Skeletal muscle cell (primary cell): ENCODE results near the gene MRPL51.

Experiments
- DNase-seq: peaks from one replicate; pipeline ENCODE4 v3.0.0-alpha.2; 2010; ENCODE audit warnings: low read depth
- H3K4me3 ChIP-seq: 2 replicates; pipeline ENCODE4 v1.5.1; 2011; ENCODE audit warnings: low read depth, mild to moderate bottlenecking, control low read depth, low read length, moderate library complexity

MRPL51 gene

DNA sequence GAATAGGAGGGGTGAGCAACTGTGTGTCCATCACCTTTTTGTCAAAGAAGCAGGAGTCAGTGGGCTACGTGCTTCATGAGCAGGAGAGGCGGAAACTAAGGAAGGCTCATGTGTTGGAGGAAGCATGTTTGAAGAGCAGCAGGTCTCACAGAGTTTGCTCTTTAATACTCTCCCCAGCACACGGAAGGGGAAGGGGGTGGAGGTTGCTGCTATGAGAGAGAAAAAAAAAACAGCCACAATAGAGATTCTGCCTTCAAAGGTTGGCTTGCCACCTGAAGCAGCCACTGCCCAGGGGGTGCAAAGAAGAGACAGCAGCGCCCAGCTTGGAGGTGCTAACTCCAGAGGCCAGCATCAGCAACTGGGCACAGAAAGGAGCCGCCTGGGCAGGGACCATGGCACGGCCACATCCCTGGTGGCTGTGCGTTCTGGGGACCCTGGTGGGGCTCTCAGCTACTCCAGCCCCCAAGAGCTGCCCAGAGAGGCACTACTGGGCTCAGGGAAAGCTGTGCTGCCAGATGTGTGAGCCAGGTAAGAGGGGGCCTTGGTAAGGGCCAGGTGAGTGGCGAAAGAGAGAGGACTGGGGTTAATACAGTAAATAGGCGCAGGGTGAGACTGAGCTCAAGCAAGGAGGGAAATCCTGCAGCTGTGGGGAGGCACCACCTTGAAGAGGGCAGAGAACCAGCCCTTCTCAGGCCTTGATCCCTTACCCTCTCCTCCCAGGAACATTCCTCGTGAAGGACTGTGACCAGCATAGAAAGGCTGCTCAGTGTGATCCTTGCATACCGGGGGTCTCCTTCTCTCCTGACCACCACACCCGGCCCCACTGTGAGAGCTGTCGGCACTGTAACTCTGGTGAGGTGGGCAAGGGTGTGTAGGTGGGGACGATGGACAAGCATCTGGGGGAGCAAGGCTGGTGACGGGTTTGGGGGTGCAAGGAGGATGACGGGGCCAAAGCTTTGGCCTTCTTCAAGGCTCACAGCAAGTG, 48.1 kb downstream of the MRPL51 start, which contains the start of gene CD27:
TSS of gene CD27 (plus strand) at position 252 of the 985 bp plus-strand sequence. CDS start at position 393, 141 bp downstream.
- H3K4me3 ChIP-seq, result no peak within 1 kb of the TSS
- no peak for DNase-seq

DNA sequence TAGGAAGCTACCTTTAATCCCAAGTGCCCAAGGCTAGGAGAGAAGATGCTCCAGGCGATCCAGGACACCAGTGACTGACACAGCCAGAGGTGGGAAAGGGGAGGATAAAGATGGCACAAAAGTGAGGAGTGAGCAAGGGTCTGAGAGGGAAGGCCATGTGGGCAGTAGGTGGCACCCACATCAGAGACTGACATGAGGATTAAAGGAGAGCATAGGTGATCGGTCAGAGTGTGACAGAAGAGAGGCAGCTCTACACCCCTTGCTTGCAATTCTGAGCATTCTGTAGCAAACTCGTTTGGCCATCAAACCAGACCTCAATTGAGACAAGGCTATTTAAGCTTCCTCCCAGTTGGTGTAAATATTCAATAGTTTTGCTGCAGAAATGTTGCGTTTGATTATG, 49.0 kb downstream of the MRPL51 start:
- no peak overlapping the region for H3K4me3 ChIP-seq
- DNase-seq, result no peak

DNA sequence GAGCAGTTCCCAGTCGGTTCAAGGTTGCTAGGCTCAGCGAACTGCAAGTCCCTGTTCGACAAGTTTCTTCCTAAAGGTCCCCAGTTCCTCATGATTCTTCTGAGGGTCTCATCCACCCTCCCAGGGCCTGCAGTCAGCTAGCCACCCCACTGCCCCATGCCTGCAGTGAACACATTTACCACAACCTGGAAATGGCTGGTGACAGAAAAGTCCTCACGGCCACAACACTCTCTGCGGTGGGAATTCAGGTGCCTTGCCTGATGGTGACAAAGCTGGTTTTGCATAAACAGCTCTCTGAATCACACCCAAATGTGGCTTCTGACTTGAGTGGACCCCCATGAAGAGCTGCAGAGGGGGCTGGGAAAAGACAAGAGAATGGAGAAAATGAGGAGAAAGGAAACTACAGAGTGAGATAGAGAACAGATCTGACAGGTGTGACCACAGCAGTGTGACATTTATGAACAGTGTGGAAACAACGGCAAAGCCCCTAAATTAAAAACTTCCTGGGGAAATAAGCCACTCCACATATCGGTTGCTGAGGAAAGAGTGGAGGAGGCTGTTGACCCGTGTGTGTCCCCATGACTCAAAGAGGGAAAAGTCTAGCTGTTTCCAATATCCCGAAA, 49.6 kb downstream of the MRPL51 start:
- no peak for DNase-seq
- no peak overlapping the region for H3K4me3 ChIP-seq

DNA sequence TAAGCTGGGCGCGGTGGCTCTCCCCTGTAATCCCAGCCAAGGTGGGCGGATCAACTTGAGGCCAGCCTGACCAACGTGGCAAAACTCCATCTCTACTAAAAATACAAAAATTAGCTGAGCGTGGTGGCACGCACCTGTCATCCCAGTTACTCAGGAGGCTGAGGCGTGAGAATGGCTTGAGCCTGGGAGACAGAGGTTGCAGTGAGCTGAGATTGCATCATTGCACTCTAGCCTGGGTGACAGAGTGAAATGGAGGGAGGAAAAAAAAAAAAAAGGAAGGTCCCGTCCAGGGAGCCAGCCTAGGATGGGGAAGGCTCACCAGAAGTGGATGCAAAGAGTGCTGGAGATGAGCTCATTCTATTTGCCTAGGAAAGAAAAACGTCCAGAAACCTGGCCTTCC, 50.2 kb downstream of the MRPL51 start:
- H3K4me3 ChIP-seq, result no peak overlapping the region
- DNase-seq, result no peak
